ENCODE measurements around the gene SPATA19.

Gene SPATA19

DNA sequence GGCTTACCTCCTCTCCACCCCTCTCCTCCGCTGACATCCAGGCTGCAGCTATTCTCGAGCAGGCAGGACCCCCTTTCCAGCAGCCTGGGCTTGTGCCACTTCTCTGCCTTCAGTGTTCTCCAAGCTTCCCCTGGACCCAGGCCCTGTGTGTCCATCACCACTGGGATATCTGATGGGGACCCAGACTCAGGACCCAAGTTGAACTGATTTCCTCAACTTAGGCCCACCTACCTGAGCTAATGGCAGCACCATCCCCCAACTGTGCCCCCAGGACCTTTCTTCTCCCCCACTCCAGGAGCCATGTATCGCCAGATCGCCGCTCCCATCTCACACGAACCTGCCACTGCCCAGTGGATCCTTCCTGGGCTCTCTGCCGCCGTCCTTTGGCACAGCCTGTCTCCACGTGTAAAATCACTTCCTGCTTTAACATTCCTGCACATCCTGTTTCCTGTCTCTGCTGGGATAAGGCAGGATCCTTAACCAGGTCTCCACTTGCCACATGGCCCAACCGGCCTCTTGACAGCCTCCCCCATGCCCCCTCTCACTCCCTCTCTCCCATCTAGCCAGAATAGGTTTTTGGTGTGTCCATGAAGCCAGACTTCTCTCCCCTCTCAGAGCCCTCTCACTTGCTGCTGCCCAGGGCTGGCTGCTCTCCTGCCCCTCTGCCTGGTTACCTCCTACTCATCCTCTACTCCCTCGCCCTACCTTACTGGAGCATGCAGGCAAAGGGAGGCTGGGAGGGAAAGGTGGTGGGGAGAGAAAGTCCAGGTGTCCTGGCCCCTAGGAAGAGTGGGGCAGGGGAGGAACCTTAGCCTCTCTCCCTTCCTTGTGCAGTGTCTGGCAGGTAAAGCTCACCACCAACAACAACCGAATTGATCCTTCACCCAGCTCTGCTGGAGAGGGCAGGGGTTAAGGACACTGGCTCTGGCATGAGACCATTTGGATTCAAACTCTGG lies 9.4 kb downstream of the SPATA19 start:
- no peak for DNase-seq

GRCh38 chr11:133834682-133835592 lies 10.4 kb downstream of the SPATA19 start:
- DNase-seq: peak; percentile 69

DNA sequence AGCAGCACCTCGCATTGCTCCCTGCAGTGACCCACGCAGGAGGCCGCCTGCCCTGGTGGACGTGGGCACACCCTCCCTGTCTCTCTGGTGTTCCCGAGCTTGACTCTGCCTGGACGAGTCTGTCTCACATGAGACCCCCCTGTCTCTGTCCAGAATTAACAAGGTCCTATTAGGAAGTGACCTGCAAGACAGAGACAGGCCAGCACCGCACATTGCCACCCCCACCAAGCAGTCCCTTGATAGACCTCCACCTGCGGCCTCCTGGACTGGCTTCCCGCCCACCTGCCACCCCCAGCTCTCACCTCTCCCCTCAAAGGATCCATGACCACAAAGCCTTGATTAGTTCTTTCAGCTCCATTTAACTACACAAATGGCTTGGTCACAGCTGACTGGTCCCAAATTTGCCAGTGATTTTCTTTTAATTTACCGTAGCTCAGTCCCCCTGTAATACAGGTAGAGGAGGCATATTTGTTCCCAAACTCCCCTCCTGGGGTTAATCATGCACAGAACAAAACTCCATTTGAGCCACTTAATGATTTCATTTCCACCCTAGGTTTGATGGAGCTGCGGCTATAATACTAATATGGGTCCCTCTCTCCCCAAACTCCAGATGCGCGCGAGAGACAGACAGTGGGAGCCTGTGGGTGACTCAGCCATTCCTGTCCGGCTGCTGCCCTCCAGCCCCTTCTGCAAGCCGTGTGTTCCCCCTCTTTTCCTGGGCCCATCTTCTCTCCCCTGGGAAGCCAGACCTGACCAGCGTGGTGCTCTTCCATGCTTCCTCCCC lies 11.2 kb downstream of the SPATA19 start:
- DNase-seq: no peak

DNA sequence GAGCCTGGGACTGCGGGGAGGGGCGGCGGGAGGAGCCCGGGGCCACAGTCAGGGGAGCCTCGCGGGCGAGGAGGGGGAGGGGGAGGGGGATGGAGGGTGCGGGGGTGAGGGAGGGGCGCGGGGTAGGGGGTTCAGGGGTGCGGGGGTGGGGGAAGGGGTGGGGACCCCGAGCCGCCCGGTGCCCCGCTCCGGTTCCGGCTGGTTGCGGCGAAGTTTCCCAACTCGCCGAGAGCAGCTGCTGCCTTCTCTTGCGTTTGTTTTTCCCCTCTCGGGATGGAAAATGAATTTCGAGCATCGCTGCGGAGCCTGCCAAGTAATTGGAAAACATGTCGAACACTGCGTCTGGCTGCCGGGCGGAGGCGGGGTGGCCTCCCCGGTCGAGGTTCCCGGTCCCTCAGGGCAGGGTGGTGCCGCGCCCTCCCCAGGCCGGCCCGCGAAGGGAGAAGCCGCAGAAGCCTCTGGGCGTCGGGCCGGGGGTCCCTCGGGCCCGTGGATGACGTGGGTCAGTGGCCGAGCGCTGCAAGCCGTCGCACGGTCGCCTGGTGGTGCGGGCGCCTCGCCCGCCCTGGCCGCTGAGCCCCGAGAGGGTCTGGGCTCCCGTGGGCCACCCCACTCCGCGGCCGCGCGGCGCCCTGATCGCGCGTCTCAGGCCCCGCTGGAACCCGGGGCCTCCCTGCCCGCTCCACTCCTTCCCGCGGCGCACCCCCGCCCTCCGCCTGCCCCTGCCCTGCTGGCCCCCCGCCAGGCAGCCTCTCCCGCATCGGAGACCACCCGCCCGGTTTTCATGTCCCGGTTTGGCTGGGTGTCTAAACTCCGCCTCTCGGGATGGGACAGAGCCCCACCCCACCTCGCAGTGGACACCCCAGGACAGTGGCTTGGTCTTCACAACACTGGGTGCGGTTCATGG lies 12.1 kb downstream of the SPATA19 start:
- no peak for DNase-seq

GRCh38 chr11:133832096-133832990 lies 13.0 kb downstream of the SPATA19 start:
- DNase-seq: no peak

- no peak for DNase-seq
These were observed 14.1 kb downstream of the SPATA19 start for GRCh38 chr11:133830931-133831907.

- no peak for DNase-seq
These were observed 15.7 kb downstream of the SPATA19 start for GRCh38 chr11:133829566-133829965.

DNA sequence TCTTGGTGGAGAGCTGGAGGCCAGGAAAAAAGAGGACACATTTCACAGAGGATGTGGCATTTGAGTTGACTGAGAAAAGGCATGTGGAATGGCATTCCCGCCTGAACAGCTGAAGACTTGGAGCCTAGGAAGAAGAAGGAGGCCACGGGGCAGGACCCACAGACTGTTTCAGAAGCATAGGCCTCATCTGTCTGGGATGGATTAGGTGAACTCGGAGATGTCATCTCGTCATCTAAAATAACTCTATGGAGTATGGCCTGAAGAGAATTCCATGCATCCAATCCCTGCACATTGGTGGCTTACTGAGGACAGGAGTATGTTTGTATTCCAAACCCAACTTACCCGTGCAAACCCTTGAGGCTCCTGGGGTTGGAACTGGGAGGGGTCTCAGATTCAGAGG lies 16.4 kb downstream of the SPATA19 start:
- no peak for DNase-seq

- no peak for DNase-seq
These were observed 17.8 kb downstream of the SPATA19 start for GRCh38 chr11:133827556-133827955.

DNA sequence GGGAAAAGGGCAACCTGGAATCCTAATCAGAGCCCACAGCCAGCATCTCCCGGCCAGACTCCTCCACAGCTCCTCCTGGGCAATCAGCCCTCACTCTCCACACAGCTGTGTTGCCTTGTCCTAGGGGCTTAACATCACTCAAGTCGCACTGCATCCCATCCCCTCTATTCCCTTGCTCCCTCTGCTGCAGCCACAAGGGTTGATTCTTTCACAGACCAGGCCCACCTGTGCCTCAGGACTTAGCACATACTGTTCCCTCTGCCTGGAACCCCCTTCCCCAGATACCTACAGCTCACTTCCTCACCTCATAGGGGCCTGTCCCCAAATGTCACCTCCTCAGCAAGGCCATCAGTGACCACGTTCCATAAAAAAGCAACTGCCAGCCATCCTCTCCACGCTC lies 18.4 kb downstream of the SPATA19 start:
- DNase-seq: no peak

- DNase-seq: no peak
These were observed 19.6 kb downstream of the SPATA19 start for GRCh38 chr11:133825666-133826065.

DNA sequence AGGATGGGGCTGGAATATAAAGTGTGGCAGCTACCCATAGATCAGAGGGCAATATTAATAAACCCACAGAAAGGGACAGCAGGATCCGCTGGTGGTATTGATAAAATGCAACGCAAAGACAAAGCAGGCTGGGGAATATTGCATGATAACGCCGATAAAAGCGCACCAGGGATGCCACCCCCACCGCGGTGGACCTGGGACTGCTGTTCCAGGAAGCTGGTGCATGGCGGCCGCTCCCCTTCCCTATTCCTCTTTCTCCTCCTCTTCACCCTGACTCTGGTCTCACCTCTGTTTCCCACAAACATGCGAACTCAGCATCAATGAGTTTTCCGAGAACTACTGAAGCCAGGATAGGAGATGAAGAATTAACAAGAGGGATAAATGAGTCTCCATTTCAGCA lies 20.2 kb downstream of the SPATA19 start:
- DNase-seq: no peak

DNA sequence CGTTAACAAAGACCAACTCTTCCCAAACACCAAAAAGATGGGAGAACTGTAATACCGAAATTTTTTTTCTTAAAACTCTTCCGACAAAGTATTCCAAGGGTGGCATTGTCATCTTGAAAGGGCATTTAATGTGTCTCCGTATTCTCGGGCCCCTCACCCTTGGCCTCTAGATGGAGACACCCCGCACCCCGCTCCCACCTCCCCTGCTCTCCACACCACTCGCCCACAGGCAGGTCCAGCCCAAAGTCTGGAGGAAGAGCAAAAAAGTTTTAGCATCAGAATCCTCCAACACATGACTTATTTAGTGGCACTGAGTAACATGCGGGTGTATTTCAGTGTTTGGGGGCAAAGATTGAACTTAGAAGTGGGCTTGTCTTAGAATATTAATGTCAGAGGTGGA lies 20.7 kb downstream of the SPATA19 start:
- DNase-seq: no peak

- DNase-seq: no peak
These were observed 21.7 kb downstream of the SPATA19 start for GRCh38 chr11:133823614-133824013.

DNA sequence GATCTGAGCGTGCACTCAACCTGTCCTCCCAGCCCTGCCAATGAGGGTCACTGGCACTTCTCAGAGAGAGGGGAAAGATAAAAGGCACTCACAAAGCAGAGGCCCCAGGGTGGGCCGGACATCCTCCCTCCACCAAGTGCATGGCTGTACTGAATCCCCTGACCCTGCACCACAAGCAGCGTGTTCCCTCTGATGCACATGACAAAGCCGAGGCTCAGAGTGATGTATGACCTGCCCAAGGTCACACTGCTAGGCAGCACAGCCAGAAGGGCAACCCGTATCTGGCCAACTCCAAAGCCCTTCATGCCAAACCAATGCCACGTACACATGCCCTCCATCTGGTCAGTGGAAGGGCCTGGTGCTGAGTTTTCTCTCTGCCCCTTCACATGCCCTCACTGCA lies 22.1 kb downstream of the SPATA19 start:
- DNase-seq: no peak

GRCh38 chr11:133821776-133822175 lies 23.5 kb downstream of the SPATA19 start:
- DNase-seq: no peak

DNA sequence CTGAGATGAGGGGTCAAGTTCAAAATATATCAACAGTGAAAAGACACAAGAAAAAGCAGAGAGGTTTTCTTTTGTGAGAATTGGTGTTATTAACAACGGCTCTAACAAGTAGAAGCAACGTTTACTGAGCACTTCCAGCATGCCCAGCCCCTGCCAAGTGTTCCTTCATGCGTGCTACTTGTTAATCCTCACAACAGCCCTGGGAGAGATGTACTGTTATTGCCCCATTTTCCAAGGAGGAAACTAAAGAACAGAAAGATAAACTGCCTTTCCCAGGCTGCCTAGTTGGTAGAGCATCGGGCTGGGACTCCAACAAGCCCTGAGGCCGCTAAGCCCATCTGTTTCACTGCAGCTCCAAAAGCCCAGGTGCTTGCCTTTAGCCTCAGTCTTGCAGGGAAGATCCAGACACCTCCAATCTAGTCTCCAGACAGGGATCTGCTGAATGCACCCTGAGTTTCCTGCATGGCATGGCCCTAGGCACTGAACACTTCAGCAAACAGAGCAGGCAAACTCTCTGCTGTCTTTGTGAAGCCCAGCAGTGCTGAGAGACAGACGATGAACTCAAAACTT lies 25.5 kb downstream of the SPATA19 start:
- DNase-seq: no peak

DNA sequence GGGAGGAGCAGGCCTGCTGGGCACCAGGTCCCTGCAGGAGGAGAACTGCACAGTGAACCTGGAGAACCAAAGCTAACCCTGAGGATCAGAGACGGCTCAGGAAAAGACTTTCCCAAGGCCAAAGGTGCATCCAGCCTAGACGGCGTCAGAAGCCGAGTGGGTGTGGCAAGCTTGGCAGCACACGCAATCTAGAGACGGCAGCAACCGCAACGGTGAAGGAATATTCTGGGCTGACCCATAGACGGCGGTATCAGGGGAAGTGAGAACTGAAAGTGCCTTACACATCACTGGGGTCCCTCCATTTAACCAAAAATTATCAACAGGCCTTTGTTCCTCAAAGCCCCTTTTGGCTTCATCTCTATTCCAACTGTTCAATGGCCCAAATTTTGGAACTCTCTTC lies 26.2 kb downstream of the SPATA19 start:
- DNase-seq: no peak

GRCh38 chr11:133818302-133818701 lies 27.0 kb downstream of the SPATA19 start:
- DNase-seq: no peak
